Activated CD4-positive, alpha-beta T cell treated with anti-CD3 and anti-CD28 coated beads, Interleukin-2, amount 50 U/mL, for 4 hours (primary cell): Measurements from ENCODE around the gene COL9A2.

Experiments
- DNase-seq, 2 experiments: peaks; one replicate each; pipeline ENCODE4 v3.0.0-alpha.2; 2020

The COL9A2 gene

GRCh38 chr1:40301541-40302299, 15.4 kb downstream of the COL9A2 start:
- DNase-seq = no peak

GRCh38 chr1:40301066-40301465, 16.0 kb downstream of the COL9A2 start:
- DNase-seq = no peak

- no peak for DNase-seq
These were observed 16.4 kb downstream of the COL9A2 start for GRCh38 chr1:40300651-40301050.

GRCh38 chr1:40300249-40300567, 16.9 kb downstream of the COL9A2 start:
- no peak for DNase-seq

GRCh38 chr1:40299366-40300248, 17.5 kb downstream of the COL9A2 start:
- no peak for DNase-seq

GRCh38 chr1:40291293-40291692, 25.8 kb downstream of the COL9A2 start:
- no peak for DNase-seq

GRCh38 chr1:40281853-40282252, 35.2 kb downstream of the COL9A2 start:
- no peak for DNase-seq

GRCh38 chr1:40276122-40276521, 41.0 kb downstream of the COL9A2 start:
- DNase-seq = no peak

GRCh38 chr1:40274331-40274730, 42.8 kb downstream of the COL9A2 start:
- no peak for DNase-seq

GRCh38 chr1:40273547-40274166, 43.4 kb downstream of the COL9A2 start:
- DNase-seq = no peak

GRCh38 chr1:40272653-40273213, 44.4 kb downstream of the COL9A2 start:
- no peak for DNase-seq

GRCh38 chr1:40270152-40270834, 46.8 kb downstream of the COL9A2 start:
- DNase-seq = no peak

- no peak for DNase-seq
These were observed 48.9 kb downstream of the COL9A2 start for GRCh38 chr1:40268211-40268610.

- DNase-seq = no peak
These were observed 49.3 kb downstream of the COL9A2 start for GRCh38 chr1:40267767-40268187.

GRCh38 chr1:40266786-40267535, 50.1 kb downstream of the COL9A2 start:
- no peak for DNase-seq

GRCh38 chr1:40265919-40266318, 51.2 kb downstream of the COL9A2 start:
- no peak for DNase-seq

- DNase-seq = no peak
These were observed 51.8 kb downstream of the COL9A2 start for GRCh38 chr1:40265298-40265697.

- no peak for DNase-seq
These were observed 52.7 kb downstream of the COL9A2 start for GRCh38 chr1:40264354-40264781.

GRCh38 chr1:40258445-40258769, 58.7 kb downstream of the COL9A2 start:
- DNase-seq = no peak

GRCh38 chr1:40257688-40258444, 59.2 kb downstream of the COL9A2 start, which contains the start of gene ZMPSTE24:
TSS of gene ZMPSTE24 (plus strand) at chr1:40258236. CDS start at chr1:40258272, 36 bp downstream.
- peak; percentile 95 to 96 for DNase-seq

- DNase-seq = no peak
These were observed 59.8 kb downstream of the COL9A2 start for GRCh38 chr1:40257313-40257687.
